GM12878 (cell line): ENCODE results near the gene ATP8B1. TPM values are rescaled to one million over a fixed set of nuclear protein-coding genes. Genes with fewer than 3 reads are reported as not detected.

ENCODE experiments used
- ATAC-seq: fragments of 200-7000 bp; cut with Tn5 transposase; 3 replicates; pipeline ENCODE4 v1.9.1; 2020; ENCODE audit warnings: mild to moderate bottlenecking, moderate library complexity
- BruUV-seq: library from RNA; stranded (reverse); fragments of 400-500 nt; replicated peaks from 2 replicates; lab custom pipeline; 2021; lab: Mats Ljungman, UMichigan
- CTCF ChIA-PET: fragments of 300-600 bp; sonication (Branson Sonifier 250); formaldehyde crosslinking; extraction: SDS; loops from one replicate; lab custom pipeline; 2021; ENCODE audit warnings: inconsistent platforms; lab: Yijun Ruan, JAX
- POLR2A ChIA-PET: fragments of 350-600 bp; formaldehyde crosslinking; extraction: SDS; loops from one replicate; lab custom pipeline; 2021; ENCODE audit warnings: inconsistent platforms; lab: Charles Lee
- RAD21 ChIA-PET: fragments of 300-600 bp; sonication (Branson Sonifier 250); formaldehyde crosslinking; loops from one replicate; lab custom pipeline; 2023; ENCODE audit warnings: antibody characterized with exemption; ENCODE audit not compliant: unreplicated experiment; lab: Charles Lee
- SMC1A ChIA-PET: fragments of 300-600 bp; sonication (Branson Sonifier 250); formaldehyde crosslinking; loops from one replicate; lab custom pipeline; 2023; ENCODE audit not compliant: unreplicated experiment, uncharacterized antibody; lab: Charles Lee
- DNase-seq: peaks from one replicate; pipeline ENCODE4 v3.0.0-alpha.2; 2011; ENCODE audit warnings: low read depth, low spot score
- FAIRE-seq: peaks from 3 replicates; lab custom pipeline; 2011; peaks lifted over from hg19 to GRCh38; lab: Jason Lieb, UNC
- H2AFZ ChIP-seq: 2 replicates; pipeline ENCODE4 v1.6.0; 2011; ENCODE audit warnings: low read depth, low read length, control low read depth; ENCODE audit not compliant: control insufficient read depth
- H3K27ac ChIP-seq: 2 replicates; pipeline ENCODE4 v1.5.1; 2011; ENCODE audit warnings: control low read depth; ENCODE audit not compliant: control insufficient read depth, insufficient read depth
- H3K27me3 ChIP-seq, 2 experiments: replicated peaks in 1 of 2; 2 replicates each; pipeline versions ENCODE4 v1.6.0 to v1.6.1; 2011; ENCODE audit warnings: low read length in 1 of 2; ENCODE audit not compliant: control insufficient read depth in 2 of 2, insufficient read depth in 2 of 2
- H3K36me3 ChIP-seq, 2 experiments: 2 replicates each; pipeline ENCODE4 v1.5.1; 2011; ENCODE audit warnings: low read length in 1 of 2; ENCODE audit not compliant: control insufficient read depth in 2 of 2, insufficient read depth in 2 of 2
- H3K4me1 ChIP-seq: 2 replicates; pipeline ENCODE4 v1.6.1; 2011; ENCODE audit warnings: mild to moderate bottlenecking, low read length, moderate library complexity, mixed read lengths; ENCODE audit not compliant: control insufficient read depth, insufficient read depth
- H3K4me2 ChIP-seq: 2 replicates; pipeline ENCODE4 v1.6.0; 2011; ENCODE audit warnings: control low read depth; ENCODE audit not compliant: control insufficient read depth, insufficient read depth
- H3K4me3 ChIP-seq: fragments of 200-600 bp; sonication (generic); 2 replicates; pipeline ENCODE4 v1.5.1; 2016
- H3K79me2 ChIP-seq: 2 replicates; pipeline ENCODE4 v1.6.0; 2011; ENCODE audit warnings: low read length; ENCODE audit not compliant: control insufficient read depth, insufficient read depth
- H3K9ac ChIP-seq: 2 replicates; pipeline ENCODE4 v1.8.0; 2011; ENCODE audit warnings: low read length, control low read depth, mixed read lengths; ENCODE audit not compliant: control insufficient read depth, insufficient read depth
- H3K9me3 ChIP-seq: replicated peaks from 3 replicates; pipeline ENCODE4 v1.5.1; 2011; ENCODE audit warnings: mild to moderate bottlenecking, low read length; ENCODE audit not compliant: control insufficient read depth, insufficient read depth
- H4K20me1 ChIP-seq: 2 replicates; pipeline ENCODE4 v1.6.0; 2011; ENCODE audit not compliant: control insufficient read depth, insufficient read depth
- BCL3 ChIP-seq: IDR thresholded peaks from 2 replicates; pipeline ENCODE4 v1.6.1; 2011; ENCODE audit warnings: borderline replicate concordance, low read depth, mild to moderate bottlenecking, moderate library complexity, low read length; ENCODE audit not compliant: insufficient read depth, poor library complexity, severe bottlenecking
- BHLHE40 ChIP-seq, 2 experiments: fragments of 450-650 bp in 1 of 2; IDR thresholded peaks; 2 replicates each; pipeline ENCODE4 v1.6.1; 2011 to 2017; ENCODE audit warnings: low read depth in 2 of 2, borderline replicate concordance in 1 of 2, improper control_type of control experiment in 1 of 2, low read length in 1 of 2, mild to moderate bottlenecking in 1 of 2
- HCFC1 ChIP-seq: fragments of 150-350 bp; IDR thresholded peaks from 2 replicates; pipeline ENCODE4 v1.6.1; 2014; ENCODE audit warnings: low read length
- IKZF1 ChIP-seq: fragments of 450-650 bp; conservative IDR thresholded peaks from 2 replicates; pipeline ENCODE4 v1.6.1; 2017; ENCODE audit warnings: antibody characterized with exemption, mild to moderate bottlenecking
- MYB ChIP-seq: fragments of 150-350 bp; IDR thresholded peaks from 2 replicates; pipeline ENCODE4 v1.6.1; 2014; ENCODE audit warnings: mild to moderate bottlenecking, low read depth, low read length, borderline replicate concordance
- MYC ChIP-seq: IDR thresholded peaks from 2 replicates; pipeline ENCODE4 v1.6.1; 2011; ENCODE audit warnings: mild to moderate bottlenecking, low read length, moderate library complexity, inconsistent platforms; ENCODE audit not compliant: insufficient read depth, insufficient replicate concordance, insufficient read length, severe bottlenecking
- NFIC ChIP-seq: IDR thresholded peaks from 2 replicates; pipeline ENCODE4 v1.6.1; 2012; ENCODE audit warnings: low read depth, mild to moderate bottlenecking, inconsistent platforms, low read length, moderate library complexity
- NFYA ChIP-seq: IDR thresholded peaks from 2 replicates; pipeline ENCODE4 v1.6.1; 2011; ENCODE audit warnings: low read depth, mild to moderate bottlenecking, low read length, improper control_type of control experiment, borderline replicate concordance
- NR2F1 ChIP-seq: fragments of 450-650 bp; conservative IDR thresholded peaks from 2 replicates; pipeline ENCODE4 v1.6.1; 2017; ENCODE audit warnings: mild to moderate bottlenecking
- PRDM15 ChIP-seq: fragments of 450-650 bp; formaldehyde crosslinking; IDR thresholded peaks from 2 replicates; pipeline ENCODE4 v1.4.0; 2020; ENCODE audit warnings: mild to moderate bottlenecking, moderate library complexity
- SKIL ChIP-seq: fragments of 450-650 bp; IDR thresholded peaks from 2 replicates; pipeline ENCODE4 v1.6.1; 2017; ENCODE audit warnings: mild to moderate bottlenecking, low read depth, inconsistent platforms; ENCODE audit not compliant: poor library complexity, severe bottlenecking
- SMAD1 ChIP-seq: fragments of 450-650 bp; IDR thresholded peaks from 2 replicates; pipeline ENCODE4 v1.6.1; 2018; ENCODE audit warnings: mild to moderate bottlenecking, low read depth; ENCODE audit not compliant: partially characterized antibody
- SPI1 ChIP-seq: IDR thresholded peaks from 2 replicates; pipeline ENCODE4 v1.6.1; 2011; ENCODE audit warnings: low read depth, mild to moderate bottlenecking, low read length, moderate library complexity, borderline replicate concordance; ENCODE audit not compliant: insufficient read depth
- SUPT20H ChIP-seq: IDR thresholded peaks from 2 replicates; pipeline ENCODE4 v1.6.1; 2011; ENCODE audit warnings: low read depth, mild to moderate bottlenecking, low read length, moderate library complexity, borderline replicate concordance; ENCODE audit not compliant: control insufficient read depth
- TARDBP ChIP-seq: IDR thresholded peaks from 2 replicates; pipeline ENCODE4 v1.6.1; 2016; ENCODE audit warnings: borderline replicate concordance
- TCF12 ChIP-seq: IDR thresholded peaks from 2 replicates; pipeline ENCODE4 v1.6.1; 2011; ENCODE audit warnings: low read depth, mild to moderate bottlenecking, low read length
- ZSCAN29 ChIP-seq: fragments of 450-650 bp; IDR thresholded peaks from 2 replicates; pipeline ENCODE4 v1.6.1; 2017; ENCODE audit warnings: mild to moderate bottlenecking, moderate library complexity
- WGBS: methylation state at CpG from one replicate; pipeline ENCODE4 v1.1.6; 2016; ENCODE audit warnings: low lambda C conversion rate; ENCODE audit not compliant: insufficient replicate concordance, insufficient coverage; ENCODE audit errors: missing lambda C conversion rate; 5-methylcytosine and 5-hydroxymethylcytosine counted together
- in situ Hi-C: fragments of 300-500 bp; cut with MboI; formaldehyde crosslinking; loops from 9 replicates; pipeline ENCODE4 v1.14.3; 2018; ENCODE audit warnings: mixed read lengths
- intact Hi-C: fragments of 100-400 bp; cut with micrococcal nuclease; formaldehyde crosslinking; loops from one replicate; pipeline ENCODE4 v1.14.2; 2022; ENCODE audit not compliant: unreplicated experiment
- polyA plus RNA-seq, 11 experiments: library from polyadenylated mRNA; depleted of rRNA in 4 of 11; unstranded in 6 of 11; stranded (reverse) in 5 of 11; fragments of >200 nt; fragmentation: Nextera tagmentation in 4 of 11; fragmentation: Illumina TruSeq in 1 of 11; extraction: Ambion mirVana in 4 of 11; extraction: Trizol in 1 of 11; gene quantifications; 1 replicate in 1 of 11; 2 replicates in 10 of 11; pipeline versions ENCODE4 v1.2.1 to v1.2.3, GENCODE V29; 2011 to 2016; ENCODE audit warnings: inconsistent platforms in 2 of 11, missing spikeins in 2 of 11, low read depth in 1 of 11
- total RNA-seq, 4 experiments: library from RNA; depleted of rRNA in 3 of 4; stranded (reverse); fragments of >200 nt in 3 of 4; fragmentation: Illumina TruSeq in 1 of 4; extraction: Trizol in 1 of 4; gene quantifications; 2 replicates each; pipeline versions ENCODE4 v1.2.1 to v1.2.3, GENCODE V29; 2013 to 2021

The ATP8B1 gene
- total and polyA plus RNA-seq, 10 of the 15 experiments (the other 5 are each of a cell fraction or from before 2014, with no cell fraction given), result 0.03 to 0.37 (median 0.11) TPM

- DNase-seq (no peak), FAIRE-seq (no peak), ATAC-seq (no peak)
- Histone ChIP-seq H3K4me3 (no peak overlapping the region), H2AFZ (no peak overlapping the region), H3K27ac (no peak overlapping the region), H3K4me2 (no peak overlapping the region), H3K4me1 (no peaks in the 10 kb centered on the region), H3K79me2 (no peaks in the 10 kb centered on the region), H3K9me3 (no peaks in the 10 kb centered on the region; the same call in 2 of the 3 replicates), H3K27me3 (no peaks in the 10 kb centered on the region), H3K36me3 (no peaks in the 10 kb centered on the region), H3K9ac (no peak overlapping the region), H4K20me1 (no peaks in the 10 kb centered on the region)
- CTCF ChIA-PET, result no interaction called here
- in situ Hi-C loops, result no loop called here
- 63% methylated on average over 9 of the region's 9 CpGs for WGBS
- SMC1A ChIA-PET, result no interaction called here
- POLR2A ChIA-PET, result interaction anchor here (0.5 to 0.8 kb wide), 2 partner anchors 9 to 691 kb away, joined by 3 read pairs; no protein-coding TSS in a partner anchor
- intact Hi-C loops, result no loop called here
- BruUV-seq, result no TSS peak
- RAD21 ChIA-PET, result no interaction called here
- TF ChIP-seq NR2F1 (no peak), TCF12 (no peak), TARDBP (no peak), PRDM15 (no peak), SPI1 (no peak), BCL3 (no peak), SUPT20H (no peak), SKIL (no peak), SMAD1 (no peak), MYB (no peak), IKZF1 (no peak), BHLHE40 (IDR thresholded peaks at IDR 0.05; ENCODE audit: borderline replicate concordance in 1 of 2, low read depth in 2 of 2, low read length in 1 of 2) (no peak), NFIC (no peak), NFYA (no peak), HCFC1 (no peak), MYC (no peak), ZSCAN29 (no peak)
Measured at GRCh38 chr18:57792631-57793301, 10.3 kb downstream of the ATP8B1 start.
